Karpas-422 (cell line): Measurements from ENCODE around the gene LRSAM1. TPM values are rescaled to one million over a fixed set of nuclear protein-coding genes. Genes with fewer than 3 reads are reported as not detected.
"Not testable (repeated sequence)": the region's sequence is repeated elsewhere in the genome, so short reads cannot be mapped to it uniquely, and the experiment has no call there.

Experiments used
- DNase-seq: peaks from one replicate; pipeline ENCODE4 v3.0.0-alpha.2; 2015
- H2AFZ ChIP-seq: fragments of 200-600 bp; sonication (generic); 2 replicates; pipeline ENCODE4 v1.6.1; 2014; ENCODE audit warnings: antibody characterized with exemption, low read length, mixed read lengths
- H3K27ac ChIP-seq: fragments of 200-600 bp; sonication (generic); 2 replicates; pipeline ENCODE4 v1.5.1; 2014; ENCODE audit warnings: mild to moderate bottlenecking, low read length, moderate library complexity
- H3K27me3 ChIP-seq: fragments of 200-600 bp; sonication (generic); 2 replicates; pipeline ENCODE4 v1.6.1; 2014; ENCODE audit warnings: low read length, mixed read lengths
- H3K36me3 ChIP-seq: fragments of 200-600 bp; sonication (generic); 2 replicates; pipeline ENCODE4 v1.6.1; 2014; ENCODE audit warnings: low read length, mixed read lengths; ENCODE audit not compliant: insufficient read depth
- H3K4me1 ChIP-seq: fragments of 200-600 bp; sonication (generic); 2 replicates; pipeline ENCODE4 v1.6.1; 2014; ENCODE audit warnings: mild to moderate bottlenecking, low read length, mixed read lengths
- H3K4me2 ChIP-seq: fragments of 200-600 bp; sonication (generic); 2 replicates; pipeline ENCODE4 v1.6.1; 2014; ENCODE audit warnings: low read length, low read depth, mild to moderate bottlenecking; ENCODE audit not compliant: poor library complexity, severe bottlenecking
- H3K4me3 ChIP-seq: fragments of 200-600 bp; sonication (generic); 2 replicates; pipeline ENCODE4 v1.5.1; 2014; ENCODE audit warnings: mild to moderate bottlenecking, antibody characterized with exemption, low read length, mixed read lengths
- H3K79me2 ChIP-seq: fragments of 200-600 bp; sonication (generic); 2 replicates; pipeline ENCODE4 v1.6.1; 2014; ENCODE audit warnings: mild to moderate bottlenecking, low read length, mixed read lengths
- H3K9ac ChIP-seq: fragments of 200-600 bp; sonication (generic); 2 replicates; pipeline ENCODE4 v1.6.0; 2014; ENCODE audit warnings: low read length
- H3K9me2 ChIP-seq: fragments of 200-600 bp; sonication (generic), shearing (Covaris generic); replicated peaks from 2 replicates; pipeline ENCODE4 v1.6.0; 2014; ENCODE audit warnings: mild to moderate bottlenecking, low read length, moderate library complexity; ENCODE audit not compliant: insufficient read depth
- H3K9me3 ChIP-seq: fragments of 300-700, 200-600 bp; sonication (generic); 2 replicates; pipeline ENCODE4 v1.6.1; 2014; ENCODE audit warnings: low read length, mixed read lengths
- H4K20me1 ChIP-seq: fragments of 200-600 bp; sonication (generic); 2 replicates; pipeline ENCODE4 v1.6.1; 2014; ENCODE audit warnings: mild to moderate bottlenecking, antibody characterized with exemption, low read length, low read depth; ENCODE audit not compliant: insufficient read depth
- total RNA-seq: library from RNA; depleted of rRNA; stranded (reverse); fragments of >200 nt; shearing (Covaris generic); gene quantifications from 2 replicates; pipeline ENCODE4 v1.2.3, GENCODE V29; 2014; ENCODE audit warnings: low replicate concordance

Gene LRSAM1
- total RNA-seq, 1 experiment from 2014 or later, result 14.4 TPM

DNA sequence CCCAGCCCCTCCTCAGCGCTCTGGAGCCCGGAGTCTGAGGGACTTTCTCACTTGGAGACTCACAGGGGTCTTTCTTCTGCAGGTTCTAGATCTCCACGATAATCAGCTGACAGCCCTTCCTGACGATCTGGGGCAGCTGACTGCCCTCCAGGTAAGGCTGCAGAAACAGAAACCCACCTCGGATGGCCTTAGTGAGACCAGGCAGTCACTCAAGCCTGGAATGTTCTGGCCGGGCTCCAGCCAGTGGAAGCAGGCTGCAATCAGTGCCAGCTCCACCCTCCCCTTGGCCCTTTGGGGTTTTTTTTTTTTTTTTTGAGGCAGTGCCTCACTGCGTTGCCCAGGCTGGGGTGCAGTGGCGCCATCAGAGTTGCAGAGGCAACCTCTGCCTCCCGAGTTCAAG is 7.6 kb downstream of the LRSAM1 start:
- Histone ChIP-seq H3K4me3 (no peak overlapping the region), H3K36me3 (no peaks in the 10 kb centered on the region), H4K20me1 (no peaks in the 10 kb centered on the region), H3K9me2 (no peaks in the 10 kb centered on the region), H2AFZ (no peak overlapping the region), H3K9me3 (no peaks in the 10 kb centered on the region), H3K9ac (no peak overlapping the region), H3K27me3 (no peaks in the 10 kb centered on the region), H3K27ac (no peak overlapping the region), H3K4me2 (no peak overlapping the region), H3K79me2 (no peaks in the 10 kb centered on the region), H3K4me1 (peaks cover 10% of the 10 kb centered on the region)
- DNase-seq, result no peak

GRCh38 chr9:127463382-127463781 is 12.1 kb downstream of the LRSAM1 start:
- Histone ChIP-seq H3K36me3 (no peaks in the 10 kb centered on the region), H3K4me1 (no peaks in the 10 kb centered on the region), H2AFZ (no peak overlapping the region), H4K20me1 (no peaks in the 10 kb centered on the region), H3K27ac (no peak overlapping the region), H3K9me2 (no peaks in the 10 kb centered on the region), H3K27me3 (no peaks in the 10 kb centered on the region), H3K9ac (no peak overlapping the region), H3K9me3 (no peaks in the 10 kb centered on the region), H3K4me2 (no peak overlapping the region), H3K4me3 (no peak overlapping the region), H3K79me2 (no peaks in the 10 kb centered on the region)
- no peak for DNase-seq

DNA sequence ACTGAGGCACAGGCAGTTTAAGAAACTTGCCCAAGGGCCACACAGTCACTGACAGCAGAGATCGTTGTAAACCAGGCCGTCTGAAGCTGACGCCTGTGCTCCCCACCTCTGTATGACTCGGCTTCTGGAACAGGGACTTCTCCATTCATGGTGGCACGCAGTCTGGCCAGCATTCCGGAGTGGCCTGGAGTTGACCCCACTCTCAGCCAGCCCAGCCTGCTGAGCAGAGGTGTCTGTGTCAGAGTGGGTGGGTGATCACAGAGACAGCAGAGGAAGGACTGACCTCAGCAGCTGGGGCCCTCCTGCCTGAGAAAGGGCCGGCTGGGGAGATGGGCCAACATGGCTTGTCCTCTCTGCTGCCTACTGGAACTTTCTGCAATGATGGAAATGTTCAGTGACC is 12.6 kb downstream of the LRSAM1 start:
- no peaks in the 10 kb centered on the region for H3K36me3 ChIP-seq
- H3K4me1 ChIP-seq, result no peaks in the 10 kb centered on the region
- H3K9me3 ChIP-seq, result no peaks in the 10 kb centered on the region
- H3K27ac ChIP-seq, result no peak overlapping the region
- H3K9me2 ChIP-seq, result no peaks in the 10 kb centered on the region
- DNase-seq, result no peak
- H3K4me2 ChIP-seq, result no peak overlapping the region
- H3K27me3 ChIP-seq, result no peaks in the 10 kb centered on the region
- no peak overlapping the region for H3K4me3 ChIP-seq
- no peak overlapping the region for H2AFZ ChIP-seq
- H3K79me2 ChIP-seq, result no peaks in the 10 kb centered on the region
- H4K20me1 ChIP-seq, result no peaks in the 10 kb centered on the region
- H3K9ac ChIP-seq, result no peak overlapping the region

DNA sequence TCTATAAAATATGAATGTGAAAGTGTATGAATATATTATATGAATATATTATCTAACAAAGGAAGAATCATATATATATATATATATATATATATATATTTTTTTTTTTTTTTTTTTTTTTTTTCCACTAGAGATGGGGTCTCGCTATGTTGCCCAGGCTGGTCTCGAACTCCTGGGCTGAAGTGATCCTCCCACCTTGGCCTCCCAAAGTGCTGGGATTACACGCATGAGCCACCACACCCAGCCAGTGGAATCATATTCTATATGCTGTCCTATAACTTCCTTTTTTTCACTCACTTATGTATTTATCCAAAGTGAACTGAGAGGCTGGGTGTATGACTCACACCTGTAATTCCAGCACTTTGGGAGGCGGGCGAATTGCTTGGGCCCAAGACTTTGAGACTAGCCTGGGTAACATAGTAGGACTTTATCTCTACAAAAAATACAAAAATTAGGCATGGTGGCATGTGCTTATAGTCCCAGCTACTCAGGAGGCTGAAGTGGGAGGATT is 15.2 kb downstream of the LRSAM1 start:
- H3K36me3 ChIP-seq, H3K9ac ChIP-seq, H3K4me2 ChIP-seq, DNase-seq, H3K27ac ChIP-seq, H3K4me3 ChIP-seq, H3K9me3 ChIP-seq, H3K9me2 ChIP-seq, H3K27me3 ChIP-seq, H4K20me1 ChIP-seq, H2AFZ ChIP-seq, H3K79me2 ChIP-seq, H3K4me1 ChIP-seq: not testable (repeated sequence)

DNA sequence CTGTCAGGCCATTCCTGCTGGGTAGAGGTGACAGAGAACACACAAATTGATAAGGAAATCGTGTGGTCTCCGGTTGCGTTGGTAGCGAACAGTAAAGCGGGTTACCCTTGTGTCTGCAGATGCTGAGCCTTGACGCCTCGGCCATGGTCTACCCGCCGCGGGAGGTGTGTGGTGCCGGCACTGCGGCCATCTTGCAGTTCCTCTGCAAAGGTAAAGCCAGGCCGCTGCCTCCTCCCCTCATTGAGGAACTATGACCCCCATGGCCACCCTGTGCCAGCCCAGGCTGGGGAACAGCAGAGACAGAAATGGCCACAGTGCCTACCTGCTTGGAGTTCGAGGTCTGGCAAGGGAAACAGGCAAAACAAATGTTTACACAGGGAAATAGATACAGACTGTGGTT is 16.3 kb downstream of the LRSAM1 start:
- no peaks in the 10 kb centered on the region for H3K9me2 ChIP-seq

GRCh38 chr9:127470662-127471061 is 19.4 kb downstream of the LRSAM1 start:
- Histone ChIP-seq H4K20me1 (no peaks in the 10 kb centered on the region), H2AFZ (no peak overlapping the region), H3K9ac (no peak overlapping the region), H3K27ac (no peak overlapping the region), H3K9me3 (no peaks in the 10 kb centered on the region), H3K79me2 (no peaks in the 10 kb centered on the region), H3K27me3 (no peaks in the 10 kb centered on the region), H3K4me2 (no peak overlapping the region), H3K9me2 (no peaks in the 10 kb centered on the region), H3K36me3 (no peaks in the 10 kb centered on the region), H3K4me3 (no peak overlapping the region), H3K4me1 (no peaks in the 10 kb centered on the region)
- no peak for DNase-seq

More for the DNA sequence above, 16.3 kb downstream of the LRSAM1 start:
- H3K9me3 ChIP-seq, result no peaks in the 10 kb centered on the region
- DNase-seq, result no peak
- H3K4me1 ChIP-seq, result no peaks in the 10 kb centered on the region
- H3K27ac ChIP-seq, result no peak overlapping the region
- H3K4me2 ChIP-seq, result no peak overlapping the region
- no peaks in the 10 kb centered on the region for H4K20me1 ChIP-seq
- H3K9ac ChIP-seq, result no peak overlapping the region
- H3K36me3 ChIP-seq, result no peaks in the 10 kb centered on the region
- H3K79me2 ChIP-seq, result no peaks in the 10 kb centered on the region
- H3K27me3 ChIP-seq, result no peaks in the 10 kb centered on the region
- no peak overlapping the region for H3K4me3 ChIP-seq
- H2AFZ ChIP-seq, result no peak overlapping the region

GRCh38 chr9:127473501-127473900 is 22.2 kb downstream of the LRSAM1 start:
- H3K9ac ChIP-seq, result no peak overlapping the region
- H3K9me2 ChIP-seq, result no peaks in the 10 kb centered on the region
- no peak overlapping the region for H3K27ac ChIP-seq
- no peak overlapping the region for H2AFZ ChIP-seq
- DNase-seq, result no peak
- H3K4me3 ChIP-seq, result no peak overlapping the region
- no peak overlapping the region for H3K4me2 ChIP-seq
- no peaks in the 10 kb centered on the region for H3K79me2 ChIP-seq
- H4K20me1 ChIP-seq, result no peaks in the 10 kb centered on the region
- no peaks in the 10 kb centered on the region for H3K36me3 ChIP-seq
- H3K9me3 ChIP-seq, result no peaks in the 10 kb centered on the region
- H3K27me3 ChIP-seq, result no peaks in the 10 kb centered on the region
- no peaks in the 10 kb centered on the region for H3K4me1 ChIP-seq

- H3K4me1 ChIP-seq, result no peaks in the 10 kb centered on the region
- H3K9me3 ChIP-seq, result no peaks in the 10 kb centered on the region
- no peaks in the 10 kb centered on the region for H3K36me3 ChIP-seq
- H3K4me2 ChIP-seq, result no peak overlapping the region
- no peaks in the 10 kb centered on the region for H3K27me3 ChIP-seq
- no peaks in the 10 kb centered on the region for H4K20me1 ChIP-seq
- no peak overlapping the region for H3K27ac ChIP-seq
- H3K4me3 ChIP-seq, result no peak overlapping the region
- DNase-seq, result no peak
- no peaks in the 10 kb centered on the region for H3K79me2 ChIP-seq
- no peak overlapping the region for H3K9ac ChIP-seq
- no peaks in the 10 kb centered on the region for H3K9me2 ChIP-seq
- no peak overlapping the region for H2AFZ ChIP-seq
Observed at GRCh38 chr9:127473932-127474331, 22.6 kb downstream of the LRSAM1 start.

DNA sequence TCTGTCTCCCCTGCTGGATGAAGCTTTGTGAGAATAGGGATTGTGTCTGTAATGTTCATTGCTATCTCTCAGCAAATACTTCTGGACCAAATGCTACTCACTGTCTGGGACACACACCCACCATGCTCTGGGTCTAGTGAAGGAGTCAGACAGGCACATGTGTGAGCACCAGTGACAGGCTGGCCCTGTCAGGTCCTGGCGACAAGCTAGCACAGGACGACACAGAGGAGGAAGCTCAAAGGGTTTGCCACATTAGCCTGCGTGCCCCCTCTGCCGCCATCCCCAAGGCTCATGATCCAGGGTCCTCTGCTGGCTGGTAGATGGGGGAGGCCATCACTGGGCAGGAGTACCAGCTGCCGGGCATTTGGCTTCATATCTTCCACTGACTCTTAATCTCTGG is 23.3 kb downstream of the LRSAM1 start:
- H3K36me3 ChIP-seq, result no peaks in the 10 kb centered on the region
- no peak overlapping the region for H2AFZ ChIP-seq
- no peaks in the 10 kb centered on the region for H3K9me3 ChIP-seq
- no peaks in the 10 kb centered on the region for H3K27me3 ChIP-seq
- H4K20me1 ChIP-seq, result no peaks in the 10 kb centered on the region
- no peak overlapping the region for H3K4me3 ChIP-seq
- no peak overlapping the region for H3K9ac ChIP-seq
- no peaks in the 10 kb centered on the region for H3K4me1 ChIP-seq
- no peak for DNase-seq
- H3K4me2 ChIP-seq, result no peak overlapping the region
- H3K27ac ChIP-seq, result no peak overlapping the region
- no peaks in the 10 kb centered on the region for H3K9me2 ChIP-seq
- no peaks in the 10 kb centered on the region for H3K79me2 ChIP-seq
